NAMALWA (cell line): ENCODE results near the gene KLHDC8A.
"Not testable (repeated sequence)": the region's sequence is repeated elsewhere in the genome, so short reads cannot be mapped to it uniquely, and the experiment has no call there.

Source experiments
- DNase-seq: peaks from one replicate; pipeline ENCODE4 v3.0.0-alpha.2; 2015; ENCODE audit warnings: low spot score

The KLHDC8A gene, protein sequence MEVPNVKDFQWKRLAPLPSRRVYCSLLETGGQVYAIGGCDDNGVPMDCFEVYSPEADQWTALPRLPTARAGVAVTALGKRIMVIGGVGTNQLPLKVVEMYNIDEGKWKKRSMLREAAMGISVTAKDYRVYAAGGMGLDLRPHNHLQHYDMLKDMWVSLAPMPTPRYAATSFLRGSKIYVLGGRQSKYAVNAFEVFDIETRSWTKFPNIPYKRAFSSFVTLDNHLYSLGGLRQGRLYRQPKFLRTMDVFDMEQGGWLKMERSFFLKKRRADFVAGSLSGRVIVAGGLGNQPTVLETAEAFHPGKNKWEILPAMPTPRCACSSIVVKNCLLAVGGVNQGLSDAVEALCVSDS

DNA sequence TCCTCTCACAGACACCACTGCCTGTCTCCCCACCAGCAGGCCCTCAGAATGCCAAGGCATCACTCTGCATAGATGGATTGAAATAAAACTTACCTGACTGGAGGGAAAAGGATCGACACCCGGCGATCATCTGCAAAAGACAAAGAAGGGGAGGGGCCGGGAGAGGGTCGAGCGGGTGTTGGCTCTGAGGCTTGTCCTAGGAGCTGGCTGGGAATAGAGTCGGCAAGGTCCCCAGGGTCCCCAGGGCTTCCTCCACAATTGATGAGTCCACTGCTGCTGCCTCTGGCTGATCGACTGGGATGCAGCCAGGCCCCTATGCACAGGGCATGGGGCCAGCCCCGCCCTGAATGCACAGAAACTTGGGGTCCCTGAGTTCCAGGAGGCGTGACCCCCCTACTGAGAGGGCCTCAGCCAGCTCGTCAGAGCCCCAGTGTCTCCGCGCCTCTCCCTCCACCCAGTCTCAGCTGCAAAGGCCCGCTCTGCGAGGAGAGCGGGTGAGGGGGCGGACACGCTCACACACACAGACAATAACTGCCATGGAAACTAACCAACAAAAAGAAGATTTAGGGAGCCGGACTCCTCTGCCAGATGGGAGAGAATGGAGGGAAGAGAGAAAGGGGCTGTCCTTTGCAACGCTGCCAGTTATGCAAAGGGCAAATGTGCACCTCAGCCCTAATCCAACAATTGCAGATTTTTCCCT, at the start of gene KLHDC8A:
Gene KLHDC8A, minus strand, starts transcription at position 483 of the 700 bp plus-strand sequence. CDS start 13,318 bp downstream, outside the sequence.
- DNase-seq = no peak

DNA sequence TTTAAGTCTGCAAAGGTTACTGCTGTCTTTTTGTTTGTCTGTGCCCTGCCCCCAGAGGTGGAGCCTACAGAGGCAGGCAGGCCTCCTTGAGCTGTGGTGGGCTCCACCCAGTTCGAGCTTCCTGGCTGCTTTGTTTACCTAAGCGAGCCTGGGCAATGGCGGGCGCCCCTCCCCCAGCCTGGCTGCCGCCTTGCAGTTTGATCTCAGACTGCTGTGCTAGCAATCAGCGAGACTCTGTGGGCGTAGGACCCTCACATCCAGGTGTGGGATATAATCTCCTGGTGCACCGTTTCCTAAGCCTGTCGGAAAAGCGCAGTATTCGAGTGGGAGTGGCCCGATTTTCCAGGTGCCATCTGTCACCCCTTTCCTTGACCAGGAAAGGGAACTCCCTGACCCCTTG, 49.5 kb upstream of the KLHDC8A start:
- not testable (repeated sequence) for DNase-seq

DNA sequence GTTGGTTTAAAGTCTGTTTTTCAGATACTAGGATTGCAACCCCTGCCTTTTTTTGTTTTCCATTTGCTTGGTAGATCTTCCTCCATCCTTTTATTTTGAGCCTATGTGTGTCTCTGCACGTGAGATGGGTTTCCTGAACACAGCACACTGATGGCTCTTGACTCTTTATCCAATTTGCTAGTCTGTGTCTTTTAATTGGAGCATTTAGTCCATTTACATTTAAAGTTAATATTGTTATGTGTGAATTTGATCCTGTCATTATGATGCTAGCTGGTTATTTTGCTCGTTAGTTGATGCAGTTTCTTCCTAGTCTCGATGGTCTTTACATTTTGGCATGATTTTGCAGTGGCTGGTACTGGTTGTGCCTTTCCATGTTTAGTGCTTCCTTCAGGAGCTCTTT, 47.8 kb upstream of the KLHDC8A start:
- DNase-seq = not testable (repeated sequence)

DNA sequence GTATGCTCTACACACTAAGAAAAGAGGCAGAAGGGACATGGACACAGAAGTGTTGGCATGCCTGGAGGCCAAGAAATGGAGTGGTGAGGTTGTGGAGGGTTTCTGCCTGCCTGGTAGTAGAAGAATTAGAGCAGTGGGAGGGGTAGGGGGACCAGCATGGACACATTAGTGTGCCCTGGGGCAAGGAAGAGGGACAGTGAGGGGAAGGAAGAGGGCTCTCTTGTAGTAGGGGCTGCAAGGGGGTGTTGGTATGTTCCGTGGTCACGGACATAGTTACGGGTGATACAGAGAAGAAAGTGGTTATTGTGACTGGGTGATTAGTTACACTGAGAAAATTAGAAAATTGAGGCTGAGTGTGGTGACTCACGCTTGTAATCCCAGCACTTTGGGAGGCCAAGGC, 41.9 kb upstream of the KLHDC8A start:
- no peak for DNase-seq

DNA sequence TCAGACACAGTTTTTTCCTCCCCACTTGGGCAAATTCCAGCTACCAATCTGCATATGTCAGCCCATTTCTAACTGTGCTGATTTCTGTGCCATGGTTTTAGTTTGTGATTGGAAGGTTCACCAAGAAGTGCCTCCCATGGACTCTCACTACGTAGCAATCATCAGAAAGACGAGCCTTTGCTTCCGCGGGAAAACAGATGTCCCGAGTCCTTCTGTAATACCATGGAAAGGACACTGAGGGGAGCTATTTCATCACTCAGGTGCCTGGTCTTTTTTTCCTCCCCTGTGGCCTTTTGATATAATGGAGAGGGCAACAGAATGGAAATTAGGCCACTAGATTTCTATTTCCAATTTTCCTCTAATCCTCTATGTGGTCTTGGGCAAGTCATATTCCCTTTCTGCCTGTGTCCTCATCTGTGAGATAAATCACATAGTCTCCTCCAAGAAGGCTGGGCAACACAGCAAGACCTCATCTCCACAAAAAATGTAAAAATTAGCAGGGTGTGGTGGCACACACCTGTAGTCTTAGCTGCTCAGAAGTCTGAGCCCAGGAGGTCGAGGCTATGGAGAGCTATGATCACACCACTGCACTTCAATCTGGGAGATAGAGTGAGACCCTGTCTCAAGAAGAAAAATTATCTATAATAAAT, 40.4 kb upstream of the KLHDC8A start:
- peak; percentile 74 for DNase-seq

DNA sequence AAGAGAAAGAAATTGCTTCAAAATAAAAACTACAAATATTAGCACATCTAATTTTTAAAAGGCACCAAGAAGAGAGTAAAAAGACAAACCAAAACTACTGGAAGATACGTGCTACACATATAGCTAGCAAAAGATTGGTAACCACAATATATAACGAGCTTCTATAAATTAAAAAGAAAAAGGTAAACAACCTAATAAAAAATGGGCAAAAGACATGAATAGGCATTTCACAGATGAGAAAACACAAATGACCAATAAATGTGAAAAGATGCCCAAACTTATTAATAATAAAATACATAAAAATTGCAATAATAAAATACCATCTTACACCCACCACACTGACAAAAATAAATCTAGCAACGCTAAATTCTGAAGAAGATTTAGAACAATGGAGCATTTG, 38.9 kb upstream of the KLHDC8A start:
- no peak for DNase-seq

DNA sequence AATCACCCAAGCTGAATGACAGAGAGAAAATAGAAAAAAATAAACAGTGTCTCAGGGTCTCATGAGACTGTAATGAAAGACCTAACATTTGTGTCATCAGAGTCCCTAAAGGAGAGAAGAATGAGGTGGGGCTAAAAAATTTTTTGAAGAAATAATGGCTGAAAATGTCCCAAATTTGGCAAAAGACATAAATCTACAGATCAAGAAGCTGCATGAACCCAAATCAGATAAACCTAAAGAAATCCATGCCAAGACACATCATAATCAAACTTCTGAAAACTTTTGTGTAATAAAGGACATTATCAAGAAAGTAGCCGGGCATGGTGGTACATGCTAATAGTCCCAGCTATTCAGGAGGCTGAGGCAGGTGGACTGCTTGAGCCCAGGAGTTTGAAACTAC, 35.9 kb upstream of the KLHDC8A start:
- DNase-seq = no peak

DNA sequence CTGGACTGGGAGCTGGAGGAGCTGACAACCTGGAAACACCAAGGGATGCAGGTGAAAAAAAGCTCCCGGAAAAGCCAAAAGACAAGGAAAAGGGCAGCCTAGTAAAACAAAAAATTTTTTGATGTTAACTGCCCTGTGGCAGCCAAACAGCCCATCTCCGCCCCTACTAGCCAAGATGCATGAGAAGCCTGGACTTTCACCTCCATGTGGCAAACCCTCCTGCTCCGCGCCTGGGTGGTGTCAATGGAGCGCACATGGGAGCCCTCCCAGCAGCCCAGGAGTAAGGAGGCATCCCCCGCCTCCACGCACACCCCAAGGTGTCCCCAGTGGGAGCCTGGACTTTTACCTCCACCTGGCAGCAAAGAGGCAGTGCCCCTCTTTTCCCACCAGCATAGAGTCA, 34.7 kb upstream of the KLHDC8A start:
- no peak for DNase-seq

DNA sequence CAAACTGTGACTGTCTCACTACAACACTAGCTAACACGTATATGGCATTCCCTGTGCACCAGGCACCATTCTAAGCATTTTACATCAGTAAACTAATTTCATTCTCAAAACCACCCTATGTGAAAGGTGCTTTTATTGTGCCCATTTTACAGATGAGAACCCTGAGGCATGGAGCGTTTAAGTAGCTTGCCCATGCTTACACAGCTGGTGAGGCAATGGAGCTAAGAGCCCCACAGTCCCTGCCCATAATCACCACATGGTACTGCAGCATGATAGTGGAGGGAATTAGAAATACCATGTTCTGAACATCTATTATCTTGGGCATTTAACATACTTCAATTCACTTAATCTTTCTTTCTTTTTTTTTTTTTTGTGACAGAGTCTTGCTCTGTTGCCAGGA, 31.1 kb upstream of the KLHDC8A start:
- DNase-seq = no peak

DNA sequence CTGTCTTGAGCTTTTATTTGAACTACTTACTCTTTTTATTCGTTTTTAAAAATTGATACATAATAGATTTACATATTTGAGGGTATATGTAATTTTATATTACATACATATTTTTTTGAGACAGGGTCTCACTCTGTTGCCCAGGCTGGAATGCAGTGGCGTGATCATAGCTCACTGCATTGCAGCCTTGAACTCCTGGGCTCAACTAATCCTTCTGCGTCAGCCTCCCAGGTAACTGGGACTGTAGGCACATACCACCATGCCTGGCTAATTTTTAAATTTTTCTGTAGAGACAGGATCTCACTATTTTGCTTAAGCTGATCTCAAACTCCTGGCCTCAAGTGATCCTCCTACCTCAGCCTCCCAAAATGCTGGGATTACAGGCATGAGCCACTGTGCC, 26.3 kb upstream of the KLHDC8A start:
- not testable (repeated sequence) for DNase-seq

DNA sequence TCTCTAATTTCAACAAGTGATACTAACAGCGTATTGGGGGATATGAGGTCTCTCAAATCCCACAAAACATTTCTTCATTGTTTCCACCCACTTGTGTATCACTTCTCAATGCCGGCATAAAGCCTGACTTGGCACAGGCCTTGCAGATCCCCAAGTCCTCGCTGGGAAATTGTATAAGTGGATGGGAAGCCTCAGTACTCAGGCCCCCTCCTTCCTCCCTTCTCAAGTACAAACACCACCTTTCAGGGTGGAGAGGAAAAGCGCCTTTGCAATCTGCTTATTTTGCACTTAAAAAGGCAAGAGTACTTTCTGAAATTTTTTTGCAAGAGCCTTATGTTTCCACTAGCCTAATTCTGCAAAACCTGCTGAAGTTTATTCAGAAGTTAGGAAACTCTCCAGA, 25.8 kb upstream of the KLHDC8A start:
- no peak for DNase-seq

DNA sequence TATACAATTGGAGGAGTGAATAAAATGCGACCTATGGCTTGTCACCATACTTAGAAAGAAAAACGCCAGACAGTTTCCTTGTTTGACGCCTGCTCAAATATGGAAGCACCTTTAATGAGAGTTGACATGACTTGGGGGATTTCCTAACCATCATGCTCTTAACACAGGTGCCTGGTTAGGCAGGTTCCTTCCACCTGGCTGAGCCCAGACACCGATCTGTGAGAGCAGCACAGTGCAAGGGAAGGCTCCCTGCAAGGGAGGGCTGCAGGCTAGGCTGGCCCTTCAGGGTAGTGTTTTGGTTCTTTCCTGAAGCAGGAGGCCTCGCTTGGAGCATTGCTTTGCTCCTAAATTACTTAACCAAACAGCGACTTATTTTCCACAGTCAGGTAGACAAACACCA, 24.6 kb upstream of the KLHDC8A start:
- no peak for DNase-seq

DNA sequence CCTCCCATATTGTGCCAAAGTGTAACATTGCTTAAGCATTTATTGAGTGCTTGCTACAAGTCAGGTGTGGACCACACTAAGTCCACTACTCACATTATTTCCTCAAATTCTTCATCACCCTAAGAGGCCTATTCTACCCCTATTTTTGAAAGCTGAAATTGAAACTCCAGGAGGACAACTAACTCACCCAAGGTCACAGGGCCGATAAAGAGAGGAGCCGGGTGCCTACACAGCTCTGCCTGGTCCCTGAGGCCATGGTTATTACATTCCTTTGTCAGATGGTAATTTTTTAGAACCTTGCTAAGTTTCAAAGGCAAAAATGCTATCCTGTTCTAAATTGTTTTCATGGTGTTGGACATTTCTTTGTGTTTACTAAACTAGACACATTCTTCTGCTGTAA, 24.2 kb upstream of the KLHDC8A start:
- no peak for DNase-seq

DNA sequence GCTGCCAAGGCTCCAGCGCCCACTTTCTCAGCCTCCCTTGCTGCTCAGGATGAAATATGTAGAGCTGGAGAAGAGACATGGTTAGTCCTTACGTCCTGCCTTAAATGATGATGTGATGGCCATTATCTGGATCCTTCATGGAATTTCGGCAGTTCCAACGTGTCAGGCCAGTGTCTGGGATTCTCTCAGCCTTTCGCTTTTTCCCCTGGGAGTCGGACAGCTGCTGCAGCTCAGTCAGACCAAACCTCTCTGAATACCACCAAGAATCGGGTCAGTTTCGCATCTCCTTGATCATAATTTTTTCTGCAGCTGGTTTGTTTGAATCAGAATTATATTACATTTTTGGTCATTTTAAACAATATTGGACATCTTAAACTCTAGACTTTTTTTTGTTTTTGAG, 22.3 kb upstream of the KLHDC8A start:
- no peak for DNase-seq

DNA sequence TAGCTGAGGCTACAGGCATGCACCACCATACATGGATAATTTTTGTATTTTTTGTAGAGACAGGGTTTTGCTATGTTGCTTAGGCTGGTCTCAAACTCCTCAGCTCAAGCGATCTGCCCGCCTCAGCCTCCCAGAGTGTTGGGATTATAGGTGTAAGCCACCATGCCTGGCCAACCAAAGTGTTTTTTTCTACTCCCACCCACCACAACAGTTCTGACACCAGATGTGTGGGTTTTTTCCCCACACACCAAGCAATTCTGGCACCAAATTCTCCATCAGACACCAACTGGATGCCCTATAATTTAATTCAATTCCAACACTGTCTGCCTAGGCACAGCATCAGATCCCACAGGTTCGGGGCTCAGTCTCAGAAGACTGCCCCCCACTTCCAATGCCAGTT, 20.6 kb upstream of the KLHDC8A start:
- no peak for DNase-seq

DNA sequence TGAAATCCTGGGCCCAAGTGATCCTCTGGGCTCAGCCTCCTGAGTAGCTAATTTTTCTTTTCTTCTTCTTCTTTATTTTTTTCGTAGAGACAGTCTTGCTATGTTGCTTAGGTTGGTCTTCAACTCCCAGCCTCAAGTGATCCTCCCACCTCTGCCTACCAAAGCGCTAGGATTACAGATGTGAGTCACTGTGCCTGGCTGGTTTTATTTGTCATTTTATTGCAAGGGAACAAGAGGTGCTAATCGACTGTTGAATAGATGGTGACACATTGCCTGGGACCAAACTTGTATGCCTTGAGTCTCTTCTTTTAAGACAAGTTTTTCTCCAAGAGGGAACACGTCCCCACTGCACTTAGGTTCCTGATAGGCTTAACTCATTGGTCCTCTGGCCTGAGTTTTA, 20.0 kb upstream of the KLHDC8A start:
- no peak for DNase-seq

DNA sequence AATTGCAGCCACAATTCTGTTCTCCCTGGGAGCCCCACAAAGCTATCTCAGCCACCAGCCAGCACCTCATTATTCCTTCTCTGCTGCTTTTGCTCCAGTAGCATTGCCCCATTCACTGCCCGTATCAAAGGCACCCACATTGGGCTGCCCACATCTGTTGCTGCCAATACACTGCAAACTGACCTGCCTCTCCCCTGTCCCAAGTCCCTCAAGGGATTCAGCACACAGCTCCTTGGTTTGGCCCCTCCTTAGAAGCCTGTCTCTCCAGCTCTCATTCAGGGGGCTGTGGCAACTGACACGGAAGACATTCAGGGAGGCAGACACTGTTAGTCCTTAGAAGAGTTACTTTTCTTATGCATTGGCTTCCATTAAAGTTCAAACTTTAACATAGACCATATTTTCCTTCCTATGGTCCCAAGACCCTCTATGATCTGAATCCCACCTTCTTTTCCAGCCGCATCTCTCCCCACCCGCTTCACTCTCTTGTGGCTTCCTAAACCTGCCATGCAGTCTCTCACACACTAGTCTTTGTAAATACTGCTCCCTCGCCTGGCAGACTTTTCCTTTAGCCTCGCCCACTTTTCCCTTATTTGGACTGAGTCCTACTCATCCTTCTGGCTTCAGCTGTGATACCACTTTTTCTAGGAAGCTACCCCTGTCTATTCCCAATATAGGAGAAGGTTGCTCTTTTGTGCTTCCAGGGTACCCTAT, 19.3 kb upstream of the KLHDC8A start:
- no peak for DNase-seq

DNA sequence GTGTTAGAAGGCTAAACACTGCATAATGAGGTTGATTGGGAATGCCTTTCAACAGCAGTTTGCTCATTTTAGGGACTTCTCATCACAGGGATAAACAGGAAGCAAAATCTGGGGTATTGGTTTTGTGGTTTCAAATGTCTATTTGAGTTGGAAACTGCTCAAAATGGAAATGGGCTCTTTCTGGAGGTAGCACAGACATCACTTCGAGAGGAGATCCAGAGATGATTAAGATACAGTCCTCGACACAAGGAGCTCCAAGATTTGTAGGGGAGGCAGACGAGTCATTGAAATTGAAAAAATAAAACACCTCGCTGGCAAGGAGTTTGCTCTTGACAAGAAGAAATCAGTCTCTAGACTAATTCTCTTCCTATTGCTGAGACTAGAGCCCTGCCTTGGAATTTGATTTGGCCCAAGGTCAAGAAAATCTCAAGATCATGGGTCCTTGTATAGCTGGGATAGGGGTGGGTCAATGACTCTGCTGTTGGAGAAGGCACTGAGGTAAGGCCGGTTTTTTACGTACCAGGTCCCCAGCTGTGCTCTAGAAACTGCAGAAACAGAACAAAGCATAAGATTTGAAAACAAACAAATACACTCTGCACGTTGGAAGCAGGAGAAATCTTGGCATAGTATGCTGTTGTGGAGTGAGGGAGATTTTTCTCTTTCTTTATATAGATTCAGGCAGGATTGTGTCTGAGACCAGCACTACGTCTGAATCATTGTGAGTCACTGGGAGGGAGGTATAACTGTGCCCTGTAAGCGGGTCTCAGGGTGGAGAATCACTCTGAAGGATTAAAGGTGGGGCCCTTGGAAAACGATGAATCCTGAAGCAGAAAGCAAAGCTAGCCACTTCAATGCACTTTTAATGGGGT, 17.7 kb upstream of the KLHDC8A start:
- no peak for DNase-seq

DNA sequence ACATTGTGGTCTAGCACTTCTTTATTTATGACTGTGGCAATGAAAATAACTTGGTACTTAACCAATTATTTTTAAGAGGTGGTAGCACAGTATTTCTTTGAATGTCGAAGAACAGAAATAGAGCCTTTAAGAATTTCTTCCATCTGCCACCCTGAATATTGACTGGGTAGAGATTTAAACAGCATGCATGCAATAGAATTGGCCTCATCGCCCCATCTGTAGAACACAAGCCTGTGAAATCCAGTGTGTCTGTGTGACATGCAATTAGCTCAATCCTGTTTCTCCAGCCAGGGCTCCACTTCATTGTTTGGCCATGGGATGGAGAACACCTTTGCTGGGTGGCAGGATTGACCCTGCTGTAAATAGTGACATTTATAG, 17.1 kb upstream of the KLHDC8A start:
- DNase-seq = no peak

DNA sequence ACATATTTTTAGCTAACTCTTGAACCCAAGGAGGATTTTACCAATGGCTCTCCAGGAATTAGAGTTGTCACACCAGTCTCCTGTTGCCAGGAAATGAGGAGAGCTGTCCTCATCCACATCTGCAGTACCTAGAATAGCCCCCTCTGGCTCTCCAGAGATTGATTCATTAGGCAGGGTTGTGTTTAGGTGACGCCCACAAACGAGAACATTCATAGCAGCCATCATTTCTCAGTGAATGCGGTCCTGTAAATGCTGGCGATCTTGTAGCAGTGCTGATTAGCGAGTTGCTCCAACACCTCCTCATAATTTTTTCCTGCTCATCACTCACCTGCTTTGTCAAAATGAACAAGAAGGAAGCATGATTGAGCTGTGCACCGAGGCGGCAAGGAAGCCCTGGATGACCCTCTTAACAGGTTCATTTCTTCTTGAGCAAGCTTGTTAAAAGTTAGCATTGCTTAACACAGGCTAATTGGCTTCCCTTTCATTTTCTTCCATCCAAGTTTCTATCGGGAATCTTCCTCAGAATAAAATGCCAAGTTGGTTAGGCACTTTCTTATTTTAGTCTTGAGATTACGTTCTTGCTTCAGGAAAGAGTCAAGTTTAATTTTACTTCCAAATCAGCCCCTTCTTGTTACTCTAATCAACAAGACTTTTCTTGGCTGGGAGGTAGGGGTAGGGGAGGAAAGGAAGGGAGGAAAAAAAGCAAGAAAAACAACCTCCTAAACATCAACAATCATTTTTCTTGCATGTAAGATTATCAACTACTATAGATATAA, 16.5 kb upstream of the KLHDC8A start:
- no peak for DNase-seq
